Neural crest cell (in vitro differentiated cells): ENCODE results near the gene GAB2. TPM values are rescaled to one million over a fixed set of nuclear protein-coding genes. Genes with fewer than 3 reads are reported as not detected.
"Not testable (repeated sequence)": the region's sequence is repeated elsewhere in the genome, so short reads cannot be mapped to it uniquely, and the experiment has no call there.

Source experiments
- DNase-seq: peaks from one replicate; pipeline ENCODE4 v3.0.0; 2021; ENCODE audit warnings: low read depth, mixed read lengths, low spot score
- H3K27ac Mint-ChIP-seq: one replicate; pipeline ENCODE4 v1.8.0; 2021; ENCODE audit warnings: mild to moderate bottlenecking, mixed read lengths; ENCODE audit not compliant: unreplicated experiment
- H3K27me3 Mint-ChIP-seq: 2 replicates; pipeline ENCODE4 v1.8.0; 2021; ENCODE audit warnings: low read depth, mild to moderate bottlenecking, mixed read lengths
- H3K36me3 Mint-ChIP-seq: 2 replicates; pipeline ENCODE4 v1.8.0; 2021; ENCODE audit warnings: low read depth, mild to moderate bottlenecking, mixed read lengths
- H3K4me1 Mint-ChIP-seq: 2 replicates; pipeline ENCODE4 v1.8.0; 2021; ENCODE audit warnings: mixed read lengths
- H3K4me3 Mint-ChIP-seq: one replicate; pipeline ENCODE4 v1.8.0; 2021; ENCODE audit warnings: mild to moderate bottlenecking, mixed read lengths
- H3K9me3 Mint-ChIP-seq: 2 replicates; pipeline ENCODE4 v1.8.0; 2021; ENCODE audit warnings: mixed read lengths
- CTCF ChIP-seq: fragments of 200-600 bp; sonication (generic); conservative IDR thresholded peaks from 2 replicates; pipeline ENCODE4 v1.5.0; 2021; ENCODE audit warnings: antibody characterized with exemption, mild to moderate bottlenecking
- total RNA-seq: library from RNA; stranded (reverse); gene quantifications from 2 replicates; pipeline ENCODE4 v1.2.1, GENCODE V29; 2021

Gene GAB2
- total RNA-seq, 1 donor from 2014 or later, result 27.9 TPM

- Mint-ChIP-seq H3K9me3 (peaks cover 2% of the 10 kb centered on the region), H3K36me3 (peaks cover 6% of the 10 kb centered on the region), H3K27ac (no peak overlapping the region), H3K4me1 (peaks cover 43% of the 10 kb centered on the region), H3K27me3 (peaks cover 2% of the 10 kb centered on the region), H3K4me3 (no peak overlapping the region)
- TF ChIP-seq CTCF, result no peak
- no peak for DNase-seq
These were observed 122.3 kb downstream of the GAB2 start for GRCh38 chr11:78295347-78295746.

- not testable (repeated sequence) for DNase-seq, H3K4me3 Mint-ChIP-seq, H3K9me3 Mint-ChIP-seq, H3K27ac Mint-ChIP-seq, H3K36me3 Mint-ChIP-seq, H3K27me3 Mint-ChIP-seq
- H3K4me1 Mint-ChIP-seq, result peaks cover 33% of the 10 kb centered on the region
These were observed 123.5 kb downstream of the GAB2 start for GRCh38 chr11:78294100-78294499.

- Mint-ChIP-seq H3K27ac (no peak overlapping the region), H3K27me3 (peaks cover 2% of the 10 kb centered on the region), H3K4me1 (peaks cover 27% of the 10 kb centered on the region), H3K36me3 (peaks cover 11% of the 10 kb centered on the region), H3K4me3 (no peak overlapping the region), H3K9me3 (peaks cover 11% of the 10 kb centered on the region)
- no peak for TF ChIP-seq CTCF
- DNase-seq, result no peak
These were observed 124.1 kb downstream of the GAB2 start for GRCh38 chr11:78293536-78293935.

- Mint-ChIP-seq H3K27ac (no peak overlapping the region), H3K4me1 (peaks cover 16% of the 10 kb centered on the region), H3K27me3 (peaks cover 2% of the 10 kb centered on the region), H3K9me3 (peaks cover 12% of the 10 kb centered on the region), H3K4me3 (no peak overlapping the region), H3K36me3 (peaks cover 11% of the 10 kb centered on the region)
- no peak for TF ChIP-seq CTCF
- DNase-seq, result no peak
These were observed 125.4 kb downstream of the GAB2 start for GRCh38 chr11:78292109-78292803.

- Mint-ChIP-seq H3K4me3 (no peak overlapping the region), H3K27me3 (peaks cover 2% of the 10 kb centered on the region), H3K36me3 (peaks cover 11% of the 10 kb centered on the region), H3K4me1 (peaks cover 12% of the 10 kb centered on the region), H3K9me3 (peaks cover 12% of the 10 kb centered on the region), H3K27ac (no peak overlapping the region)
- no peak for DNase-seq
- no peak for TF ChIP-seq CTCF
These were observed 126.0 kb downstream of the GAB2 start for GRCh38 chr11:78291503-78292108.
